ENCODE data around the gene NXPE1. TPM values are rescaled to one million over a fixed set of nuclear protein-coding genes. Genes with fewer than 3 reads are reported as not detected.

The NXPE1 gene
- total RNA-seq, 1 experiment from 2014 or later: not detected

- TF ChIP-seq, protein P1, sequence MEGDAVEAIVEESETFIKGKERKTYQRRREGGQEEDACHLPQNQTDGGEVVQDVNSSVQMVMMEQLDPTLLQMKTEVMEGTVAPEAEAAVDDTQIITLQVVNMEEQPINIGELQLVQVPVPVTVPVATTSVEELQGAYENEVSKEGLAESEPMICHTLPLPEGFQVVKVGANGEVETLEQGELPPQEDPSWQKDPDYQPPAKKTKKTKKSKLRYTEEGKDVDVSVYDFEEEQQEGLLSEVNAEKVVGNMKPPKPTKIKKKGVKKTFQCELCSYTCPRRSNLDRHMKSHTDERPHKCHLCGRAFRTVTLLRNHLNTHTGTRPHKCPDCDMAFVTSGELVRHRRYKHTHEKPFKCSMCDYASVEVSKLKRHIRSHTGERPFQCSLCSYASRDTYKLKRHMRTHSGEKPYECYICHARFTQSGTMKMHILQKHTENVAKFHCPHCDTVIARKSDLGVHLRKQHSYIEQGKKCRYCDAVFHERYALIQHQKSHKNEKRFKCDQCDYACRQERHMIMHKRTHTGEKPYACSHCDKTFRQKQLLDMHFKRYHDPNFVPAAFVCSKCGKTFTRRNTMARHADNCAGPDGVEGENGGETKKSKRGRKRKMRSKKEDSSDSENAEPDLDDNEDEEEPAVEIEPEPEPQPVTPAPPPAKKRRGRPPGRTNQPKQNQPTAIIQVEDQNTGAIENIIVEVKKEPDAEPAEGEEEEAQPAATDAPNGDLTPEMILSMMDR (conservative IDR thresholded peaks at IDR 0.05; ENCODE audit: low read depth, low read length): no peak
- TF ChIP-seq EZH2 (IDR thresholded peaks at IDR 0.05; ENCODE audit: low read length, unreplicated experiment) (no peak), EZH2phosphoT487 (IDR thresholded peaks at IDR 0.05; ENCODE audit: borderline replicate concordance, low read length) (no peak)
- H3K4me3 ChIP-seq (ENCODE audit: low read length): no peak overlapping the region
- H3K79me2 ChIP-seq (ENCODE audit: low read length): no peaks in the 10 kb centered on the region
- no peak overlapping the region for H3K4me2 ChIP-seq (ENCODE audit: low read length)
- H3F3A ChIP-seq (ENCODE audit: low read length, unreplicated experiment): no peaks in the 10 kb centered on the region
- BruUV-seq (replicated peaks): no TSS peak
- H3K4me1 ChIP-seq (ENCODE audit: insufficient read depth, low read length): no peaks in the 10 kb centered on the region
- DNase-seq (no peak), ATAC-seq (no peak)
- intact Hi-C loops (cut with micrococcal nuclease): no loop called here
- no peaks in the 10 kb centered on the region for H3K9me2 ChIP-seq (replicated peaks; ENCODE audit: low read length)
- H2AFZ ChIP-seq (ENCODE audit: low read length): no peak overlapping the region
- no peak overlapping the region for H3K27ac ChIP-seq (ENCODE audit: low read length)
- H3K9me3 ChIP-seq (ENCODE audit: low read length): no peaks in the 10 kb centered on the region
- no peaks in the 10 kb centered on the region for H3K27me3 ChIP-seq (ENCODE audit: low read length)
- ChIA-PET CTCF (no interaction called here), POLR2A (ENCODE audit: unreplicated experiment) (no interaction called here)
- no peak overlapping the region for H3K9ac ChIP-seq (ENCODE audit: low read length)
- H3K36me3 ChIP-seq (ENCODE audit: low read depth, low read length): no peaks in the 10 kb centered on the region
- H4K20me1 ChIP-seq (ENCODE audit: low read length): no peaks in the 10 kb centered on the region
Observed at GRCh38 chr11:114571712-114572111, 12.0 kb upstream of the NXPE1 start.

- no peak for ATAC-seq
- no peak overlapping the region for H2AFZ ChIP-seq (ENCODE audit: low read length)
- H3F3A ChIP-seq (ENCODE audit: low read length, unreplicated experiment): no peaks in the 10 kb centered on the region
- BruUV-seq (replicated peaks): no TSS peak
- no peak overlapping the region for H3K27ac ChIP-seq (ENCODE audit: low read length)
- H3K9me2 ChIP-seq (replicated peaks; ENCODE audit: low read length): no peaks in the 10 kb centered on the region
- no peak overlapping the region for H3K4me3 ChIP-seq (ENCODE audit: low read length)
- no peaks in the 10 kb centered on the region for H3K79me2 ChIP-seq (ENCODE audit: low read length)
- H4K20me1 ChIP-seq (ENCODE audit: low read length): no peaks in the 10 kb centered on the region
- no peaks in the 10 kb centered on the region for H3K36me3 ChIP-seq (ENCODE audit: low read depth, low read length)
- no peak overlapping the region for H3K9ac ChIP-seq (ENCODE audit: low read length)
- no peaks in the 10 kb centered on the region for H3K27me3 ChIP-seq (ENCODE audit: low read length)
- no peaks in the 10 kb centered on the region for H3K4me1 ChIP-seq (ENCODE audit: insufficient read depth, low read length)
- ChIA-PET POLR2A (ENCODE audit: unreplicated experiment) (no interaction called here), CTCF (no interaction called here)
- H3K9me3 ChIP-seq (ENCODE audit: low read length): no peaks in the 10 kb centered on the region
- TF ChIP-seq, protein P1 (conservative IDR thresholded peaks at IDR 0.05; ENCODE audit: low read depth, low read length): no peak
- TF ChIP-seq EZH2 (IDR thresholded peaks at IDR 0.05; ENCODE audit: low read length, unreplicated experiment) (no peak), EZH2phosphoT487 (IDR thresholded peaks at IDR 0.05; ENCODE audit: borderline replicate concordance, low read length) (no peak)
- H3K4me2 ChIP-seq (ENCODE audit: low read length): no peak overlapping the region
- intact Hi-C loops (cut with micrococcal nuclease): no loop called here
- DNase-seq: peak; percentile 4
Observed at GRCh38 chr11:114569801-114570200, 10.1 kb upstream of the NXPE1 start.

GRCh38 chr11:114566276-114566675 is 6.6 kb upstream of the NXPE1 start:
- H4K20me1 ChIP-seq (ENCODE audit: low read length): no peaks in the 10 kb centered on the region
- H3K79me2 ChIP-seq (ENCODE audit: low read length): no peaks in the 10 kb centered on the region
- intact Hi-C loops (cut with micrococcal nuclease): no loop called here
- no peaks in the 10 kb centered on the region for H3K27me3 ChIP-seq (ENCODE audit: low read length)
- no peaks in the 10 kb centered on the region for H3K36me3 ChIP-seq (ENCODE audit: low read depth, low read length)
- H3K9me3 ChIP-seq (ENCODE audit: low read length): no peaks in the 10 kb centered on the region
- TF ChIP-seq EZH2phosphoT487 (IDR thresholded peaks at IDR 0.05; ENCODE audit: borderline replicate concordance, low read length) (no peak), EZH2 (IDR thresholded peaks at IDR 0.05; ENCODE audit: low read length, unreplicated experiment) (no peak)
- TF ChIP-seq, protein P1 (conservative IDR thresholded peaks at IDR 0.05; ENCODE audit: low read depth, low read length): no peak
- peaks cover 3% of the 10 kb centered on the region for H3F3A ChIP-seq (ENCODE audit: low read length, unreplicated experiment)
- ATAC-seq: no peak
- no peak overlapping the region for H3K4me3 ChIP-seq (ENCODE audit: low read length)
- DNase-seq: no peak
- no peak overlapping the region for H3K4me2 ChIP-seq (ENCODE audit: low read length)
- H3K9ac ChIP-seq (ENCODE audit: low read length): no peak overlapping the region
- H3K4me1 ChIP-seq (ENCODE audit: insufficient read depth, low read length): peaks cover 18% of the 10 kb centered on the region
- CTCF ChIA-PET: no interaction called here
- no peak overlapping the region for H3K27ac ChIP-seq (ENCODE audit: low read length)
- no TSS peak for BruUV-seq (replicated peaks)
- no peaks in the 10 kb centered on the region for H3K9me2 ChIP-seq (replicated peaks; ENCODE audit: low read length)
- no peak overlapping the region for H2AFZ ChIP-seq (ENCODE audit: low read length)
- POLR2A ChIA-PET (ENCODE audit: unreplicated experiment): no interaction called here
